CD14-positive monocyte (primary cell): ENCODE results near the gene DNAJA3. TPM values are rescaled to one million over a fixed set of nuclear protein-coding genes. Genes with fewer than 3 reads are reported as not detected.

ENCODE experiments used
- DNase-seq, 3 donors: peaks; one replicate each; pipeline ENCODE4 v3.0.0-alpha.2; 2011 to 2022
- H2AFZ ChIP-seq: 2 replicates; pipeline ENCODE4 v1.6.0; 2012; ENCODE audit warnings: mild to moderate bottlenecking, low read depth, low read length, inconsistent platforms; ENCODE audit not compliant: insufficient read depth, poor library complexity, severe bottlenecking
- H3K27ac ChIP-seq, 2 donors: 1 replicate in 1 of 2; 2 replicates in 1 of 2; pipeline ENCODE4 v1.5.1; 2012 to 2013; ENCODE audit warnings: low read length in 2 of 2, control low read depth in 1 of 2, inconsistent platforms in 1 of 2, low read depth in 1 of 2, mild to moderate bottlenecking in 1 of 2
- H3K27me3 ChIP-seq, 2 donors: one replicate each; pipeline versions ENCODE4 v1.6.0 to v1.6.1; 2011 to 2013; ENCODE audit warnings: low read length in 2 of 2; ENCODE audit not compliant: control insufficient read depth in 2 of 2, insufficient read depth in 2 of 2
- H3K36me3 ChIP-seq, 2 donors: replicated peaks in 1 of 2; 1 replicate in 1 of 2; 2 replicates in 1 of 2; pipeline versions ENCODE4 v1.5.1 to v1.6.1; 2012 to 2013; ENCODE audit warnings: low read length in 2 of 2, control low read depth in 1 of 2, inconsistent platforms in 1 of 2, mild to moderate bottlenecking in 1 of 2; ENCODE audit not compliant: insufficient read depth in 2 of 2, control insufficient read depth in 1 of 2
- H3K4me1 ChIP-seq, 2 donors: 1 replicate in 1 of 2; 2 replicates in 1 of 2; pipeline versions ENCODE4 v1.5.1 to v1.6.1; 2012 to 2013; ENCODE audit warnings: low read length in 2 of 2, control low read depth in 1 of 2, inconsistent platforms in 1 of 2, mild to moderate bottlenecking in 1 of 2, moderate library complexity in 1 of 2; ENCODE audit not compliant: insufficient read depth in 2 of 2, control insufficient read depth in 1 of 2
- H3K4me2 ChIP-seq: replicated peaks from 2 replicates; pipeline ENCODE3; 2012; ENCODE audit warnings: low read length, moderate library complexity, mild to moderate bottlenecking; ENCODE audit not compliant: poor library complexity, severe bottlenecking; ENCODE audit errors: extremely low read depth
- H3K4me3 ChIP-seq, 3 experiments: fragments of 200-600 bp in 1 of 3; sonication (generic) in 1 of 3; replicated peaks in 1 of 3; 1 replicate in 2 of 3; 2 replicates in 1 of 3; pipeline ENCODE4 v1.5.1; 2011 to 2013; ENCODE audit warnings: low read length in 3 of 3, mild to moderate bottlenecking in 3 of 3, control low read depth in 2 of 3, low read depth in 2 of 3, inconsistent platforms in 1 of 3, moderate library complexity in 1 of 3
- H3K79me2 ChIP-seq: 2 replicates; pipeline ENCODE4 v1.6.0; 2012; ENCODE audit warnings: mild to moderate bottlenecking, control low read depth, inconsistent platforms, low read length, moderate library complexity; ENCODE audit not compliant: insufficient read depth
- H3K9ac ChIP-seq: 2 replicates; pipeline ENCODE4 v1.6.0; 2017; ENCODE audit warnings: low read length, mild to moderate bottlenecking; ENCODE audit not compliant: insufficient read depth, poor library complexity, severe bottlenecking
- H3K9me3 ChIP-seq, 2 donors: replicated peaks in 1 of 2; 1 replicate in 1 of 2; 2 replicates in 1 of 2; pipeline versions ENCODE4 v1.5.1 to v1.6.1; 2012 to 2013; ENCODE audit warnings: low read length in 2 of 2, control low read depth in 1 of 2; ENCODE audit not compliant: control insufficient read depth in 1 of 2, insufficient read depth in 1 of 2
- H4K20me1 ChIP-seq: 2 replicates; pipeline ENCODE4 v1.6.0; 2012; ENCODE audit warnings: mild to moderate bottlenecking, low read length, control low read depth, moderate library complexity; ENCODE audit not compliant: insufficient read depth
- H3K27ac Mint-ChIP-seq, 7 donors: one replicate each; pipeline ENCODE4 v1.8.0; 2020; ENCODE audit warnings: mild to moderate bottlenecking in 7 of 7, mixed read lengths in 7 of 7, moderate library complexity in 6 of 7, inconsistent platforms in 2 of 7
- H3K27me3 Mint-ChIP-seq, 3 donors: one replicate each; pipeline ENCODE4 v1.8.0; 2021 to 2022; ENCODE audit warnings: low read depth in 3 of 3, mild to moderate bottlenecking in 3 of 3, mixed read lengths in 3 of 3, moderate library complexity in 3 of 3, inconsistent platforms in 1 of 3
- H3K36me3 Mint-ChIP-seq, 2 donors: one replicate each; pipeline ENCODE4 v1.8.0; 2020; ENCODE audit warnings: mixed read lengths in 2 of 2, inconsistent platforms in 1 of 2, mild to moderate bottlenecking in 1 of 2
- H3K4me1 Mint-ChIP-seq: one replicate; pipeline ENCODE4 v1.8.0; 2020; ENCODE audit warnings: mild to moderate bottlenecking, mixed read lengths
- H3K4me3 Mint-ChIP-seq, 2 donors: one replicate each; pipeline ENCODE4 v1.8.0; 2020; ENCODE audit warnings: mild to moderate bottlenecking in 2 of 2, mixed read lengths in 2 of 2, moderate library complexity in 1 of 2
- H3K9me3 Mint-ChIP-seq, 7 donors: one replicate each; pipeline ENCODE4 v1.8.0; 2020 to 2022; ENCODE audit warnings: mixed read lengths in 7 of 7, mild to moderate bottlenecking in 6 of 7, moderate library complexity in 6 of 7, inconsistent platforms in 2 of 7
- CTCF ChIP-seq: fragments of 200-600 bp; IDR thresholded peaks from one replicate; pipeline ENCODE4 v1.8.0; 2022; ENCODE audit warnings: antibody characterized with exemption, mild to moderate bottlenecking
- WGBS: methylation state at CpG from one replicate; pipeline ENCODE4 v1.1.5; 2013; ENCODE audit warnings: missing lambda C conversion rate; ENCODE audit not compliant: insufficient coverage; 5-methylcytosine and 5-hydroxymethylcytosine counted together
- intact Hi-C, 2 donors: fragments of 100-400 bp; cut with micrococcal nuclease; formaldehyde crosslinking; loops; one replicate each; pipeline versions ENCODE4 v1.15.0 to v1.15.1; 2023
- polyA plus RNA-seq, 3 donors: library from polyadenylated mRNA; depleted of rRNA in 1 of 3; unstranded in 2 of 3; stranded (reverse) in 1 of 3; fragments of 300-500 nt in 2 of 3; fragments of >200 nt in 1 of 3; fragmentation: Illumina TruSeq in 2 of 3; gene quantifications; 1 replicate in 2 of 3; 2 replicates in 1 of 3; pipeline ENCODE4 v1.2.3, GENCODE V29; 2012 to 2021

The DNAJA3 gene
- polyA plus RNA-seq, 3 donors, result 17.1 to 27.9 (median 19.5) TPM

GRCh38 chr16:4412854-4413253 lies 12.8 kb upstream of the DNAJA3 start:
- Mint-ChIP-seq H3K27me3 (peaks cover 0 to 4% (median 0%) of the 10 kb centered on the region in 3 donors), H3K9me3 (no peaks in the 10 kb centered on the region), H3K27ac (no peak overlapping the region), H3K4me1 (peaks cover 23% of the 10 kb centered on the region), H3K36me3 (peaks cover 48 to 76% of the 10 kb centered on the region in 2 donors), H3K4me3 (no peak overlapping the region)
- Histone ChIP-seq H3K4me1 (peaks cover 20 to 31% of the 10 kb centered on the region in 2 donors), H3K36me3 (peaks cover 54 to 56% of the 10 kb centered on the region in 2 donors), H3K27ac (no peak overlapping the region), H3K4me3 (no peak overlapping the region), H4K20me1 (peaks cover 85% of the 10 kb centered on the region), H3K79me2 (peaks cover 82% of the 10 kb centered on the region), H2AFZ (no peak overlapping the region), H3K9ac (no peak overlapping the region), H3K27me3 (no peaks in the 10 kb centered on the region), H3K9me3 (no peaks in the 10 kb centered on the region), H3K4me2 (no peak overlapping the region)
- intact Hi-C loops, result no loop called here
- no peak for DNase-seq
- 95% methylated on average over 3 of the region's 4 CpGs for WGBS
- no peak for TF ChIP-seq CTCF

- no peak for TF ChIP-seq CTCF
- peak overlapping the region; percentile 86 to 96 for H3K27ac ChIP-seq
- peak overlapping the region; percentile 95 to 99 (median 97) for H3K27ac Mint-ChIP-seq
- peaks cover 30 to 41% of the 10 kb centered on the region in 2 donors for H3K4me1 ChIP-seq
- H3K27me3 ChIP-seq, result no peaks in the 10 kb centered on the region
- peaks cover 67% of the 10 kb centered on the region for H3K79me2 ChIP-seq
- H3K9me3 Mint-ChIP-seq, result no peaks in the 10 kb centered on the region
- H3K9ac ChIP-seq, result peak overlapping the region; percentile 97
- peak overlapping the region; percentile 97 to 98 for H3K4me3 Mint-ChIP-seq
- H4K20me1 ChIP-seq, result peaks cover 70% of the 10 kb centered on the region
- H2AFZ ChIP-seq, result no peak overlapping the region
- H3K36me3 ChIP-seq, result peaks cover 39 to 41% of the 10 kb centered on the region in 2 donors
- no peak for DNase-seq
- peak overlapping the region in 2 of 3 experiments; percentile 86 to 96 for H3K4me3 ChIP-seq
- H3K36me3 Mint-ChIP-seq, result peaks cover 41 to 61% of the 10 kb centered on the region in 2 donors
- H3K4me2 ChIP-seq, result peak overlapping the region; percentile 72
- no peaks in the 10 kb centered on the region for H3K9me3 ChIP-seq
- WGBS, result 68% methylated on average over 5 of the region's 7 CpGs
- intact Hi-C loops, result no loop called here
- H3K27me3 Mint-ChIP-seq, result peaks cover 0 to 4% (median 0%) of the 10 kb centered on the region in 3 donors
- peaks cover 33% of the 10 kb centered on the region for H3K4me1 Mint-ChIP-seq
Observed at GRCh38 chr16:4414187-4414917, 11.3 kb upstream of the DNAJA3 start.
